Activated CD8-positive, alpha-beta T cell treated with anti-CD3 and anti-CD28 coated beads for 36 hours (primary cell): Measurements from ENCODE around the gene HNRNPL. TPM values are rescaled to one million over a fixed set of nuclear protein-coding genes. Genes with fewer than 3 reads are reported as not detected.

Source experiments
- ATAC-seq: fragments of 200-7000 bp; cut with Tn5 transposase; one replicate; pipeline ENCODE4 v1.10.0; 2021; ENCODE audit warnings: mild to moderate bottlenecking, moderate library complexity
- CTCF ChIA-PET: fragments of 350-600 bp; sonication (Branson Sonifier 250); formaldehyde crosslinking; loops from one replicate; lab custom pipeline; 2021; ENCODE audit warnings: antibody characterized with exemption; lab: Charles Lee
- POLR2A ChIA-PET: fragments of 350-600 bp; sonication (Branson Sonifier 250); formaldehyde crosslinking; loops from one replicate; lab custom pipeline; 2021; ENCODE audit warnings: antibody characterized with exemption; lab: Charles Lee
- DNase-seq: peaks from one replicate; pipeline ENCODE4 v3.0.0-alpha.2; 2020
- H3K27ac Mint-ChIP-seq: one replicate; pipeline ENCODE4 v1.8.0; 2021; ENCODE audit warnings: mild to moderate bottlenecking, mixed read lengths
- H3K27me3 Mint-ChIP-seq: one replicate; pipeline ENCODE4 v1.8.0; 2021; ENCODE audit warnings: mixed read lengths
- H3K36me3 Mint-ChIP-seq: one replicate; pipeline ENCODE4 v1.8.0; 2021; ENCODE audit warnings: low read depth, mixed read lengths
- H3K4me1 Mint-ChIP-seq: one replicate; pipeline ENCODE4 v1.8.0; 2021; ENCODE audit warnings: low read depth, mixed read lengths
- H3K4me3 Mint-ChIP-seq: one replicate; pipeline ENCODE4 v1.8.0; 2021; ENCODE audit warnings: mild to moderate bottlenecking, moderate library complexity, mixed read lengths
- H3K9me3 Mint-ChIP-seq: one replicate; pipeline ENCODE4 v1.8.0; 2021; ENCODE audit warnings: mixed read lengths
- intact Hi-C: fragments of 100-400 bp; cut with micrococcal nuclease; formaldehyde crosslinking; loops from one replicate; pipeline ENCODE4 v1.10.0; 2022
- total RNA-seq, 2 experiments: library from RNA; stranded (reverse); gene quantifications; one replicate each; pipeline ENCODE4 v1.2.3, GENCODE V29; 2021
- TF ChIP-seq, protein P1 (sequence below): fragments of 200-600 bp; IDR thresholded peaks from one replicate; pipeline ENCODE4 v1.8.0; 2022; ENCODE audit warnings: antibody characterized with exemption, mild to moderate bottlenecking

Gene HNRNPL
- 100 to 1,000 TPM; 747 to 761 TPM for total RNA-seq

DNA sequence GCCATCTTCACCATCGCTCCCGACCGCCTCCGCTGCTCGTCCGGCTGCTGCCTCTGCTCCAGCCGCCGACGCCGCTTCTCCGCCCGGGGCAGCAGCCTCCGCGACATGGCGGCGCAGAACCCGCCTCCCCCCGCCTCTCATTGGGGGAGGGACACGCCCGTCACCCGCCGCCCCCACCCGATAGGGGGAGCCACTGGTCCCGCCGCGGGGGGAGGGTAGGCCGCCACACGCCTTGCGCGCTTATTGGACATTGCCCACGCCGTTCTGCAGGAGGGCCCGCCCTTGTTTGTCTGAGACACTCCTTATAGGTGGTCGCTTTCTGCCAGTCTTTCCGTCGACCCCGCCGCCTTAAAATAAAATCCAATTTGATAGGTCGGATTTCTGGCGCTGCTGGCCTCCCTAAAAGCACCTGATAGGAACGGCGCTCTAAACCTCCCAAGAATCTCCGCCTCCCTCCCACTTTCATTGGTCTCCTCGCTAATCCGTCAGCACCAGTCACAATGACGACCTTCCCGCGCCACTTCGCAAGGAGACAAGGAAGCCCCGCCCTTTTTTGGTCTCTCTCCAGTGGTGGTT is at the start of gene HNRNPL:
TSS of gene HNRNPL (minus strand) at position 127 of the 576 bp plus-strand sequence. CDS start at position 107, 20 bp downstream.
- peak within 1 kb of the TSS; percentile 97 for H3K4me3 Mint-ChIP-seq
- ChIA-PET POLR2A (interaction anchor here (0.8 to 7.2 kb wide), 9 partner anchors 11 to 115 kb away, joined by 3 to 152 read pairs (median 6); partner anchors contain the start of genes ECH1 and RINL), CTCF (interaction anchor here (0.8 to 4.4 kb wide), 5 partner anchors 19 to 120 kb away, joined by 3 to 20 read pairs (median 7); partner anchors contain the start of genes MRPS12 and SARS2)
- DNase-seq (peak; percentile 100), ATAC-seq (peak; percentile 71)
- peaks cover 44% of the 10 kb centered on the region for H3K36me3 Mint-ChIP-seq
- no peaks in the 10 kb centered on the region for H3K27me3 Mint-ChIP-seq
- TF ChIP-seq, protein P1, sequence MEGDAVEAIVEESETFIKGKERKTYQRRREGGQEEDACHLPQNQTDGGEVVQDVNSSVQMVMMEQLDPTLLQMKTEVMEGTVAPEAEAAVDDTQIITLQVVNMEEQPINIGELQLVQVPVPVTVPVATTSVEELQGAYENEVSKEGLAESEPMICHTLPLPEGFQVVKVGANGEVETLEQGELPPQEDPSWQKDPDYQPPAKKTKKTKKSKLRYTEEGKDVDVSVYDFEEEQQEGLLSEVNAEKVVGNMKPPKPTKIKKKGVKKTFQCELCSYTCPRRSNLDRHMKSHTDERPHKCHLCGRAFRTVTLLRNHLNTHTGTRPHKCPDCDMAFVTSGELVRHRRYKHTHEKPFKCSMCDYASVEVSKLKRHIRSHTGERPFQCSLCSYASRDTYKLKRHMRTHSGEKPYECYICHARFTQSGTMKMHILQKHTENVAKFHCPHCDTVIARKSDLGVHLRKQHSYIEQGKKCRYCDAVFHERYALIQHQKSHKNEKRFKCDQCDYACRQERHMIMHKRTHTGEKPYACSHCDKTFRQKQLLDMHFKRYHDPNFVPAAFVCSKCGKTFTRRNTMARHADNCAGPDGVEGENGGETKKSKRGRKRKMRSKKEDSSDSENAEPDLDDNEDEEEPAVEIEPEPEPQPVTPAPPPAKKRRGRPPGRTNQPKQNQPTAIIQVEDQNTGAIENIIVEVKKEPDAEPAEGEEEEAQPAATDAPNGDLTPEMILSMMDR = no peak
- intact Hi-C loops = loop anchor here (5.0 to 10.0 kb wide), 2 partner anchors 82 to 115 kb away; partner anchors contain the start of genes MRPS12 and SARS2
- peaks cover 40% of the 10 kb centered on the region for H3K4me1 Mint-ChIP-seq
- H3K27ac Mint-ChIP-seq = peak within 1 kb of the TSS; percentile 99
- H3K9me3 Mint-ChIP-seq = no peaks in the 10 kb centered on the region

DNA sequence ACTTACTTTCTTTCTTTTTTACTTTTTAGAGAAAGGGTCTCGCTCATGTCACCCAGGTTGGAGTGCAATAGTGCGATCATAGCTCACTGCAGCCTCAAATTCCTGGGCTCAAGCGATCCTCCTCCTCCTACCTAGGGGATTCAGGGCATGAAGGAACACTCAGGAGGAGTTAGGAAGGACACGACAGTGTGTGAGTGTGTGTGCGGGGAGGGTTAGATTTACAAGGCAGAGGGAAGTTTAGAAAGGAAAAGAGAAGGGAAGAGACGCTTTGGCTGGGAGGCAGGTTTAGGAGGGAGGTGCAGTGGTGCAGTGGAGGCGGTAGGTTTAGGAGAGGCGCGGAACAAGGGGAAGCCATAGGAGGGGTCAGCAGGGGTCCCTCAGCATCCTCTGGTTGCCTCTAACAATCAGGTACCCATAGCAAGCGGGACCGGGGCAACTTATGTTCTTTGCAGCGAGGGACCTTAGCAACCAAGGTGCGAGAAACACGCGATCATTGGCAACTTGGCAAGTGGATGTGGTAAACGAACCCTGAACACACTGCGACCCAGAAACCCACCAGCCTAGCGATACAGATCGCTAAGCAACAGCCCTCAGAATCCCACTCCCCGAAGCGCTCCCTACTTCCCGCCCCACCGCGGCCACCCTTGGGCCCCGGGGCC is 49.1 kb upstream of the HNRNPL start:
- Mint-ChIP-seq H3K9me3 (no peaks in the 10 kb centered on the region), H3K36me3 (peaks cover 15% of the 10 kb centered on the region), H3K4me3 (peak overlapping the region; percentile 84), H3K4me1 (peaks cover 25% of the 10 kb centered on the region), H3K27ac (peak overlapping the region; percentile 93), H3K27me3 (no peaks in the 10 kb centered on the region)
- TF ChIP-seq, protein P1 = no peak
- ATAC-seq (no peak), DNase-seq (no peak)
- CTCF ChIA-PET = interaction anchor here (4.0 kb wide), 1 partner anchor 12 kb away, joined by 21 read pairs; no protein-coding TSS in a partner anchor
- POLR2A ChIA-PET = no interaction called here
- intact Hi-C loops = no loop called here

DNA sequence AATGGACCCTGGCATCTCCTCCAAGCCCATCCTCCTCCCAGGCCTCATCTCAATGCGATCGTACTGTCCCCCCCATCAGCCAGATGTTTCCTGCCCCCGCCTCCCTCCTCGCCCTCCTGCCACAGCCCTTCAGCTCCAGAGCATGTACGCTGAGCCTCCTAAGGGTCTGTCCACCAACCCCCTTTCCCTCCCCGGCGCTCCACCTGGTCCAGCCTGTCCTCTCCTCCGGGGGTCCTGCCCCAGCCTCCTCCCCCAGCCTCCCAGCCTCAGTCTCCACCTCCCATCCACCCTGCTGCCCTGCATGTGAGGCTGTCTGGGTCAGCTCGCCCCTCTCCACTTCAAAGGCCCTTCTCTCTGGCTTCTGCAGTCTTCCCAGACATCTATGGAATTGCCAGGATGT is 45.2 kb upstream of the HNRNPL start:
- ChIA-PET POLR2A (no interaction called here), CTCF (interaction anchor here (1.6 to 4.0 kb wide), 2 partner anchors 8 to 35 kb away, joined by 6 to 21 read pairs; partner anchors contain the start of genes MRPS12 and SARS2)
- Mint-ChIP-seq H3K4me3 (no peak overlapping the region), H3K9me3 (no peaks in the 10 kb centered on the region), H3K4me1 (peaks cover 14% of the 10 kb centered on the region), H3K27me3 (no peaks in the 10 kb centered on the region), H3K36me3 (peaks cover 3% of the 10 kb centered on the region), H3K27ac (no peak overlapping the region)
- DNase-seq = no peak
- no peak for ATAC-seq
- intact Hi-C loops = no loop called here
- TF ChIP-seq, protein P1 = no peak

DNA sequence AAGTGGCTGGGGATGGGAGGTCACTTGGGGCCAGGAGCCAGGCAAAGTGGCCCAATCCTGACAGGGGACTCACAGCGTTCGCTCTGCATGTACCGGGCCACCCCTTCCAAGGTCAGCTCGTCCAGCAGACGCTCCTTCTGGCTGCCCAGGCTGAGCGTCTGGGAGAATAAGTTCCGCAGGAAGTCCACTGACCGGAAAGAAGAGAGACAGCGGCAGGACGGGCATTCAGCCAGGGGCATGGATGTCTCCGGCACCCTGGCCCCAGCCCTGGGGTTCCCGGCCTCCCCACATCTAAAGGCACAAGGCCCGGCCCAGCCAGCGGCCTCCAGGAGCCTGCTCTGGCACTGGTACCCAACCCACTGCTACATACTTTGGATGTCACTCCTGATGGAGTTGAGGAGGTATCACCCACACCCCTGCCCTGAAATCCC is 43.6 kb upstream of the HNRNPL start:
- peaks cover 7% of the 10 kb centered on the region for H3K4me1 Mint-ChIP-seq
- H3K9me3 Mint-ChIP-seq = no peaks in the 10 kb centered on the region
- H3K27me3 Mint-ChIP-seq = no peaks in the 10 kb centered on the region
- no peak overlapping the region for H3K4me3 Mint-ChIP-seq
- ATAC-seq = no peak
- CTCF ChIA-PET = interaction anchor here (1.0 kb wide), 1 partner anchor 18 kb away, joined by 3 read pairs; no protein-coding TSS in a partner anchor
- POLR2A ChIA-PET = no interaction called here
- H3K27ac Mint-ChIP-seq = no peak overlapping the region
- TF ChIP-seq, protein P1 = no peak
- no peak for DNase-seq
- intact Hi-C loops = no loop called here
- H3K36me3 Mint-ChIP-seq = peaks cover 3% of the 10 kb centered on the region
